ENCODE results near the gene ETV5. TPM values are rescaled to one million over a fixed set of nuclear protein-coding genes. Genes with fewer than 3 reads are reported as not detected.

The ETV5 gene
- total and polyA plus RNA-seq, 2 donors (not counting 1 experiment from before 2014, with no cell fraction given), result 0.12 to 0.74 TPM

GRCh38 chr3:186077466-186077865 is 31.4 kb downstream of the ETV5 start:
- CTCF ChIA-PET, result interaction anchor here (1.2 kb wide), 1 partner anchor 463 kb away, joined by 3 read pairs; no protein-coding TSS in a partner anchor
- Mint-ChIP-seq H3K9me3 (ENCODE audit: insufficient read depth) (peaks cover 2% of the 10 kb centered on the region), H3K4me1 (no peaks in the 10 kb centered on the region), H3K27ac (no peak overlapping the region), H3K4me3 (no peak overlapping the region), H3K27me3 (no peaks in the 10 kb centered on the region)
- intact Hi-C loops (cut with micrococcal nuclease), result no loop called here
- no peak overlapping the region for H3K4me3 ChIP-seq (ENCODE audit: control extremely low read depth in 1 of 5, extremely low read depth in 1 of 5, insufficient read depth in 1 of 5, low read depth in 2 of 5, low read length in 4 of 5)
- no peaks in the 10 kb centered on the region for H3K4me1 ChIP-seq (ENCODE audit: control insufficient read depth in 2 of 2, insufficient read depth in 2 of 2, low read length in 2 of 2)
- POLR2A ChIA-PET, result no interaction called here
- no peak overlapping the region for H2AFZ ChIP-seq (ENCODE audit: insufficient read depth, low read depth, low read length, poor library complexity, severe bottlenecking)
- ATAC-seq (ENCODE audit: low read depth) (no peak), DNase-seq (no peak)
- H3K36me3 ChIP-seq (replicated peaks in 1 of 2; ENCODE audit: control extremely low read depth in 1 of 2, control insufficient read depth in 1 of 2, extremely low read depth in 1 of 2, insufficient read depth in 2 of 2, low read length in 1 of 2), result no peaks in the 10 kb centered on the region
- H3K79me2 ChIP-seq (ENCODE audit: control insufficient read depth, insufficient read depth, low read length), result no peaks in the 10 kb centered on the region
- H3K4me2 ChIP-seq (replicated peaks; ENCODE audit: low read depth, low read length, poor library complexity, severe bottlenecking), result no peak overlapping the region
- no peak for TF ChIP-seq EZH2 (IDR thresholded peaks at IDR 0.05; ENCODE audit: borderline replicate concordance, insufficient read depth, low read depth, low read length, poor library complexity, severe bottlenecking)
- TF ChIP-seq CTCF (IDR thresholded peaks at IDR 0.05), result no peak
- H3K27ac ChIP-seq (ENCODE audit: low read length in 2 of 2), result no peak overlapping the region
- no peaks in the 10 kb centered on the region for H3K27me3 ChIP-seq (replicated peaks in 1 of 4; ENCODE audit: control extremely low read depth in 1 of 4, control insufficient read depth in 3 of 4, insufficient read depth in 4 of 4, low read length in 3 of 4)
- H3K9ac ChIP-seq (ENCODE audit: low read length), result no peak overlapping the region
- 83% methylated on average over 1 of the region's 6 CpGs for WGBS (ENCODE audit: insufficient coverage)
- peaks cover 0 to 3% (median 3%) of the 10 kb centered on the region in 3 donors for H3K9me3 ChIP-seq (ENCODE audit: control extremely low read depth in 1 of 3, control insufficient read depth in 2 of 3, insufficient read depth in 1 of 3, low read length in 2 of 3)
- no peaks in the 10 kb centered on the region for H4K20me1 ChIP-seq (ENCODE audit: control insufficient read depth, insufficient read depth, low read length, poor library complexity, severe bottlenecking)

- ChIA-PET POLR2A (no interaction called here), CTCF (interaction anchor here (1.2 kb wide), 1 partner anchor 465 kb away, joined by 3 read pairs; no protein-coding TSS in a partner anchor)
- no peaks in the 10 kb centered on the region for H3K27me3 Mint-ChIP-seq
- no peaks in the 10 kb centered on the region for H3K79me2 ChIP-seq (ENCODE audit: control insufficient read depth, insufficient read depth, low read length)
- no peaks in the 10 kb centered on the region for H3K27me3 ChIP-seq (replicated peaks in 1 of 4; ENCODE audit: control extremely low read depth in 1 of 4, control insufficient read depth in 3 of 4, insufficient read depth in 4 of 4, low read length in 3 of 4)
- no peak overlapping the region for H3K27ac ChIP-seq (ENCODE audit: low read length in 2 of 2)
- WGBS (ENCODE audit: insufficient coverage), result 87% methylated on average over 2 of the region's 4 CpGs
- H2AFZ ChIP-seq (ENCODE audit: insufficient read depth, low read depth, low read length, poor library complexity, severe bottlenecking), result no peak overlapping the region
- peaks cover 2% of the 10 kb centered on the region for H3K9me3 Mint-ChIP-seq (ENCODE audit: insufficient read depth)
- no peak overlapping the region for H3K4me3 Mint-ChIP-seq
- H4K20me1 ChIP-seq (ENCODE audit: control insufficient read depth, insufficient read depth, low read length, poor library complexity, severe bottlenecking), result no peaks in the 10 kb centered on the region
- peaks cover 0 to 3% (median 3%) of the 10 kb centered on the region in 3 donors for H3K9me3 ChIP-seq (ENCODE audit: control extremely low read depth in 1 of 3, control insufficient read depth in 2 of 3, insufficient read depth in 1 of 3, low read length in 2 of 3)
- ATAC-seq (ENCODE audit: low read depth) (no peak), DNase-seq (no peak)
- H3K4me1 Mint-ChIP-seq, result no peaks in the 10 kb centered on the region
- no peak overlapping the region for H3K27ac Mint-ChIP-seq
- H3K4me2 ChIP-seq (replicated peaks; ENCODE audit: low read depth, low read length, poor library complexity, severe bottlenecking), result no peak overlapping the region
- no peak overlapping the region for H3K9ac ChIP-seq (ENCODE audit: low read length)
- H3K4me1 ChIP-seq (ENCODE audit: control insufficient read depth in 2 of 2, insufficient read depth in 2 of 2, low read length in 2 of 2), result no peaks in the 10 kb centered on the region
- H3K36me3 ChIP-seq (replicated peaks in 1 of 2; ENCODE audit: control extremely low read depth in 1 of 2, control insufficient read depth in 1 of 2, extremely low read depth in 1 of 2, insufficient read depth in 2 of 2, low read length in 1 of 2), result no peaks in the 10 kb centered on the region
- no peak for TF ChIP-seq EZH2 (IDR thresholded peaks at IDR 0.05; ENCODE audit: borderline replicate concordance, insufficient read depth, low read depth, low read length, poor library complexity, severe bottlenecking)
- TF ChIP-seq CTCF (IDR thresholded peaks at IDR 0.05), result no peak
- intact Hi-C loops (cut with micrococcal nuclease), result no loop called here
- H3K4me3 ChIP-seq (ENCODE audit: control extremely low read depth in 1 of 5, extremely low read depth in 1 of 5, insufficient read depth in 1 of 5, low read depth in 2 of 5, low read length in 4 of 5), result no peak overlapping the region
Observed at GRCh38 chr3:186075931-186076567, 32.8 kb downstream of the ETV5 start.
